ENCODE results near the gene P2RY6. TPM values are rescaled to one million over a fixed set of nuclear protein-coding genes. Genes with fewer than 3 reads are reported as not detected.
A peak's percentile ranks its signal among the peaks of the same experiment; 100 is the strongest.

Gene P2RY6
- total RNA-seq, 1 donor from 2014 or later = 3.0 TPM

GRCh38 chr11:73312851-73313327 lies 40.8 kb downstream of the P2RY6 start:
- Mint-ChIP-seq H3K27ac (peak overlapping the region; percentile 94), H3K36me3 (peaks cover 7% of the 10 kb centered on the region), H3K9me3 (no peaks in the 10 kb centered on the region), H3K27me3 (no peaks in the 10 kb centered on the region), H3K4me3 (peak overlapping the region; percentile 82), H3K4me1 (ENCODE audit: unreplicated experiment) (peaks cover 51% of the 10 kb centered on the region)
- DNase-seq (ENCODE audit: extremely low spot score, unreplicated experiment) = no peak
- TF ChIP-seq, protein P1, sequence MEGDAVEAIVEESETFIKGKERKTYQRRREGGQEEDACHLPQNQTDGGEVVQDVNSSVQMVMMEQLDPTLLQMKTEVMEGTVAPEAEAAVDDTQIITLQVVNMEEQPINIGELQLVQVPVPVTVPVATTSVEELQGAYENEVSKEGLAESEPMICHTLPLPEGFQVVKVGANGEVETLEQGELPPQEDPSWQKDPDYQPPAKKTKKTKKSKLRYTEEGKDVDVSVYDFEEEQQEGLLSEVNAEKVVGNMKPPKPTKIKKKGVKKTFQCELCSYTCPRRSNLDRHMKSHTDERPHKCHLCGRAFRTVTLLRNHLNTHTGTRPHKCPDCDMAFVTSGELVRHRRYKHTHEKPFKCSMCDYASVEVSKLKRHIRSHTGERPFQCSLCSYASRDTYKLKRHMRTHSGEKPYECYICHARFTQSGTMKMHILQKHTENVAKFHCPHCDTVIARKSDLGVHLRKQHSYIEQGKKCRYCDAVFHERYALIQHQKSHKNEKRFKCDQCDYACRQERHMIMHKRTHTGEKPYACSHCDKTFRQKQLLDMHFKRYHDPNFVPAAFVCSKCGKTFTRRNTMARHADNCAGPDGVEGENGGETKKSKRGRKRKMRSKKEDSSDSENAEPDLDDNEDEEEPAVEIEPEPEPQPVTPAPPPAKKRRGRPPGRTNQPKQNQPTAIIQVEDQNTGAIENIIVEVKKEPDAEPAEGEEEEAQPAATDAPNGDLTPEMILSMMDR (conservative IDR thresholded peaks at IDR 0.05) = no peak

DNA sequence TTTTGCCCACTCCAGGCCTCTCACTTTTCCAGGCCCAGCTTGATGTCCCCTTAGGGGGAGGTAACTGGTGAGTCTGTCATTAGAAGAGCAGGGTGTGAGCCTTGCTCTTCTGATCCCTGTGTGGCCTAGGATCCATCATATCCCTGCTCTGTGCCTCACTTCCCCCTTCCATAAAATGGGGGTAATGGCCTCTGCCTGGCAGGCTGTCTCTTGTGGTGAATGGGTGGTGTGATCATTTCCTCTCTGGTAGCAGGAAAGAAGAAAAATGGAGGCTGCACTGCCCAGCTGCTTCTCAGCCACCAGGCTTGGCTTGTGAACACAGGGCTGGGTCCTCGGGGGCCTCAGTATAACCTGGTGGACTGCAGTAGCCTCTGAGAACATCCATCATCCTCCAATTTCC lies 41.5 kb downstream of the P2RY6 start:
- H3K27ac Mint-ChIP-seq = peak overlapping the region; percentile 94
- TF ChIP-seq, protein P1 (conservative IDR thresholded peaks at IDR 0.05) = no peak
- DNase-seq (ENCODE audit: extremely low spot score, unreplicated experiment) = no peak
- peaks cover 7% of the 10 kb centered on the region for H3K36me3 Mint-ChIP-seq
- H3K4me1 Mint-ChIP-seq (ENCODE audit: unreplicated experiment) = peaks cover 51% of the 10 kb centered on the region
- H3K9me3 Mint-ChIP-seq = no peaks in the 10 kb centered on the region
- peak overlapping the region; percentile 82 for H3K4me3 Mint-ChIP-seq
- H3K27me3 Mint-ChIP-seq = no peaks in the 10 kb centered on the region

- H3K4me1 Mint-ChIP-seq (ENCODE audit: unreplicated experiment) = peaks cover 52% of the 10 kb centered on the region
- H3K27me3 Mint-ChIP-seq = no peaks in the 10 kb centered on the region
- peaks cover 8% of the 10 kb centered on the region for H3K36me3 Mint-ChIP-seq
- DNase-seq (ENCODE audit: extremely low spot score, unreplicated experiment) = no peak
- H3K9me3 Mint-ChIP-seq = no peaks in the 10 kb centered on the region
- TF ChIP-seq, protein P1 (conservative IDR thresholded peaks at IDR 0.05) = no peak
- H3K4me3 Mint-ChIP-seq = peak overlapping the region; percentile 82
- peak overlapping the region; percentile 94 for H3K27ac Mint-ChIP-seq
Observed at GRCh38 chr11:73314117-73314961, 42.2 kb downstream of the P2RY6 start.

- Mint-ChIP-seq H3K4me3 (peak overlapping the region; percentile 34), H3K36me3 (peaks cover 11% of the 10 kb centered on the region), H3K27ac (peak overlapping the region; percentile 94), H3K9me3 (no peaks in the 10 kb centered on the region), H3K27me3 (no peaks in the 10 kb centered on the region), H3K4me1 (ENCODE audit: unreplicated experiment) (peaks cover 60% of the 10 kb centered on the region)
- DNase-seq (ENCODE audit: extremely low spot score, unreplicated experiment) = no peak
- TF ChIP-seq, protein P1 (conservative IDR thresholded peaks at IDR 0.05) = no peak
Observed at GRCh38 chr11:73315293-73316020, 43.3 kb downstream of the P2RY6 start.

DNA sequence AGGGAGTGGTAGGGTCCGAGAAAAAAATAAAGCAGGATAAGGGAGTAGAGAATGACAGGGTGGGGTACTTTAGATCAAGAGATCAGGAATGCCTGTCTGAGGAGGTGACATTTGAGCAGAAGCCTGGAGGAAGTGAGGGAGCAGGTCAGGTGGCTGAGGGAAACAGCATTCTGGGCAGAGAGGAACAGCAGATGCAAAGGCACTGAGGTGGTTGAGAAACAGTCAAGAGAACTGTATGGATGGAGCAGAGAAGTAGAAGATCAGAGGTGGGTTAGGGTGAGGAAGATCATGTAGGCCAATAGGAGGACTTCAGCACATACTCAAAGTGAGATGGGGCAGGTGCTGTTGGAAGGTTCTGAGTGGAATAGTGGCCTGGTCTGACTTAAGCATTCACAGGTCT lies 44.3 kb downstream of the P2RY6 start:
- H3K4me3 Mint-ChIP-seq = peak overlapping the region; percentile 21
- TF ChIP-seq, protein P1 (conservative IDR thresholded peaks at IDR 0.05) = no peak
- H3K36me3 Mint-ChIP-seq = peaks cover 11% of the 10 kb centered on the region
- DNase-seq (ENCODE audit: extremely low spot score, unreplicated experiment) = no peak
- H3K4me1 Mint-ChIP-seq (ENCODE audit: unreplicated experiment) = peaks cover 64% of the 10 kb centered on the region
- peak overlapping the region; percentile 69 for H3K27ac Mint-ChIP-seq
- H3K9me3 Mint-ChIP-seq = no peaks in the 10 kb centered on the region
- H3K27me3 Mint-ChIP-seq = no peaks in the 10 kb centered on the region
